PFSK-1 (cell line): ENCODE measurements around the gene ARRDC1.

Source experiments
- POLR2AphosphoS5 ChIP-seq: IDR thresholded peaks from 2 replicates; pipeline ENCODE4 v1.6.1; 2012; ENCODE audit warnings: low read depth, mild to moderate bottlenecking, control low read depth, low read length, moderate library complexity
- TAF1 ChIP-seq: IDR thresholded peaks from 2 replicates; pipeline ENCODE4 v1.6.1; 2012; ENCODE audit warnings: low read length, control low read depth, borderline replicate concordance; ENCODE audit not compliant: insufficient read depth

- TF ChIP-seq TAF1 (no peak), POLR2AphosphoS5 (no peak)
These were observed 41.4 kb upstream of the ARRDC1 start for GRCh38 chr9:137564134-137564533.
